Measurements from ENCODE around the gene TUB. TPM values are rescaled to one million over a fixed set of nuclear protein-coding genes. Genes with fewer than 3 reads are reported as not detected.

The TUB gene
- total RNA-seq, 1 donor from 2014 or later: 14.3 TPM

DNA sequence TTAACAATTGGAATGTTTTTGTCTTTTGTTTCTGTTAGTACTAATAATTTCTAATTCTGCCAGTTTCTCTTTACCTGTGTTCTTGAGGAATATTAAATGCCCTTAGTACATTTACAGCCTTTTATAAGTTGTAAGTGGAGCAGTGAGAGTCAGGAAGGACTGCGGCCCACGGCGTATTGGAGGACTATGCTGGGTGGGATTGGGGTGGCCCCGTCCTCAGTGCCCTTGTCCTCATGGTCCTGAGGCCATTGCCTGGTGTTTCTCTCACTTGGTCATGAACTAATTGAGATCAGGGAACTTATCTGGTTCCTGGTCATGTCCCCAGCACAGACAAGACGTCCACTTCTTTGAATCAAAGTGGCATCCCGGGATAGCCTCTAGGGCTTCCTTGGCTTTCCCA, 3.3 kb downstream of the TUB start:
- no peaks in the 10 kb centered on the region for H3K27me3 Mint-ChIP-seq (ENCODE audit: low read depth)
- peaks cover 30% of the 10 kb centered on the region for H3K4me1 Mint-ChIP-seq (ENCODE audit: low read depth)
- H3K4me3 Mint-ChIP-seq (ENCODE audit: unreplicated experiment): no peak overlapping the region
- no peak overlapping the region for H3K27ac Mint-ChIP-seq (ENCODE audit: unreplicated experiment)
- H3K36me3 Mint-ChIP-seq (ENCODE audit: low read depth): no peaks in the 10 kb centered on the region
- DNase-seq (ENCODE audit: low spot score): peak; percentile 77
- no peaks in the 10 kb centered on the region for H3K9me3 Mint-ChIP-seq (ENCODE audit: low read depth)
- TF ChIP-seq, protein P1, sequence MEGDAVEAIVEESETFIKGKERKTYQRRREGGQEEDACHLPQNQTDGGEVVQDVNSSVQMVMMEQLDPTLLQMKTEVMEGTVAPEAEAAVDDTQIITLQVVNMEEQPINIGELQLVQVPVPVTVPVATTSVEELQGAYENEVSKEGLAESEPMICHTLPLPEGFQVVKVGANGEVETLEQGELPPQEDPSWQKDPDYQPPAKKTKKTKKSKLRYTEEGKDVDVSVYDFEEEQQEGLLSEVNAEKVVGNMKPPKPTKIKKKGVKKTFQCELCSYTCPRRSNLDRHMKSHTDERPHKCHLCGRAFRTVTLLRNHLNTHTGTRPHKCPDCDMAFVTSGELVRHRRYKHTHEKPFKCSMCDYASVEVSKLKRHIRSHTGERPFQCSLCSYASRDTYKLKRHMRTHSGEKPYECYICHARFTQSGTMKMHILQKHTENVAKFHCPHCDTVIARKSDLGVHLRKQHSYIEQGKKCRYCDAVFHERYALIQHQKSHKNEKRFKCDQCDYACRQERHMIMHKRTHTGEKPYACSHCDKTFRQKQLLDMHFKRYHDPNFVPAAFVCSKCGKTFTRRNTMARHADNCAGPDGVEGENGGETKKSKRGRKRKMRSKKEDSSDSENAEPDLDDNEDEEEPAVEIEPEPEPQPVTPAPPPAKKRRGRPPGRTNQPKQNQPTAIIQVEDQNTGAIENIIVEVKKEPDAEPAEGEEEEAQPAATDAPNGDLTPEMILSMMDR (IDR thresholded peaks at IDR 0.05): no peak

DNA sequence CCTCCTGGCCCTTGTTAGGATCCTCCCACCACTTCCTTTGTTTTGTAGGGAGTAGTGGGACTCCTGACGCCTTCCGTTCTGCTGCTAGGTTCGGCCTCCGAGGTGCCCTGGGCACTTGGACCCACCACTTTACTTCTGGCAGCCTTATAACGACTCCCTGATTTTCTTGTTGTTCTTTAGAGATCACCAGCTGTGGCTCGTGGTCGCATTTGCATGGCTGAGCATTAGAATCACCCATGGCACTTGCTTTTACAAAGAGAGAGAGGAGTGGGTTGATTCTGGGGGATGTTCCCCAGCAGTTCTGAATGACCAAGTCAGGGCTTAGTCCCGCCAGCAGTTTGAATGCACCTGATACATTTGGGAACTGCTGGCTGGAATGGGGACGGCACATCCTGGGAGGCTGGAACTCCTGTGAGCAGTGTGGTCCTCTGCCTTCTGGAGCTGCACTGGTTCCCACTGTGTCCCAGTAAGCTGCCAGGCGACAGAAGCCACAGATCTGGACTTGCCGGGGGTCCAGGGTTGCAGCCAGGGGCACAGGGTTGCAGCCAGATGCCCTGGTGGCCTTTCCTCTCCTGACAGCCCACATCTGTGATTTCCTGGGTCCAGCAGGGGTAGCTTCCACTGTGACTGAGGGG, 4.1 kb downstream of the TUB start:
- H3K27me3 Mint-ChIP-seq (ENCODE audit: low read depth): no peaks in the 10 kb centered on the region
- H3K4me3 Mint-ChIP-seq (ENCODE audit: unreplicated experiment): no peak overlapping the region
- H3K9me3 Mint-ChIP-seq (ENCODE audit: low read depth): no peaks in the 10 kb centered on the region
- TF ChIP-seq, protein P1 (IDR thresholded peaks at IDR 0.05): no peak
- DNase-seq (ENCODE audit: low spot score): peak; percentile 59
- peaks cover 30% of the 10 kb centered on the region for H3K4me1 Mint-ChIP-seq (ENCODE audit: low read depth)
- H3K36me3 Mint-ChIP-seq (ENCODE audit: low read depth): no peaks in the 10 kb centered on the region
- H3K27ac Mint-ChIP-seq (ENCODE audit: unreplicated experiment): no peak overlapping the region

DNA sequence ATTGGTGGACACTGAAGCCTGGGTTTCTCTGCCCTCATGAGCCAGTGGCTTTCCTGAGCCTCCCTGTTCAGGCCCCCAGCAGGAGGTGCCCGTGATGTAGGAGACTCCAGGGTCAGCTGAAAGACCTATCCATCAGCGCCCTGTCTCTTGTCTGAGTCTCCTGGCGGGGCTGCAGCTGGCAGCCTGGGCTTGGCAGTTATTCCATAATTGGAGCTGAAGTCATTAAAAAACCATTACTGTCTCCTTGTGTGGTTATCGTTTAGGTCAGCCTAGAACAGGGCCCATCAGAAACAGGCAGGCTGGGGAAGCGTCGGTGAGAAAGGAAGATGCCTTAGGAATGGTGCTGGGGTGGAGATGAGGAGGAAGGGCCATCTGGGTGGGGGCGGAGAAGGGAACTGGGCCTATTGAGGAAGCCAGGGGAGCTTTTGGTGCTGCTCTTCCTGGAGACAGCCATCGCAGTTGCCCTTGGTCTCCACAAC, 5.0 kb downstream of the TUB start:
- Mint-ChIP-seq H3K27ac (ENCODE audit: unreplicated experiment) (no peak overlapping the region), H3K36me3 (ENCODE audit: low read depth) (no peaks in the 10 kb centered on the region), H3K4me1 (ENCODE audit: low read depth) (peaks cover 25% of the 10 kb centered on the region), H3K9me3 (ENCODE audit: low read depth) (no peaks in the 10 kb centered on the region), H3K4me3 (ENCODE audit: unreplicated experiment) (no peak overlapping the region), H3K27me3 (ENCODE audit: low read depth) (no peaks in the 10 kb centered on the region)
- peak; percentile 63 for DNase-seq (ENCODE audit: low spot score)
- TF ChIP-seq, protein P1 (IDR thresholded peaks at IDR 0.05): no peak

DNA sequence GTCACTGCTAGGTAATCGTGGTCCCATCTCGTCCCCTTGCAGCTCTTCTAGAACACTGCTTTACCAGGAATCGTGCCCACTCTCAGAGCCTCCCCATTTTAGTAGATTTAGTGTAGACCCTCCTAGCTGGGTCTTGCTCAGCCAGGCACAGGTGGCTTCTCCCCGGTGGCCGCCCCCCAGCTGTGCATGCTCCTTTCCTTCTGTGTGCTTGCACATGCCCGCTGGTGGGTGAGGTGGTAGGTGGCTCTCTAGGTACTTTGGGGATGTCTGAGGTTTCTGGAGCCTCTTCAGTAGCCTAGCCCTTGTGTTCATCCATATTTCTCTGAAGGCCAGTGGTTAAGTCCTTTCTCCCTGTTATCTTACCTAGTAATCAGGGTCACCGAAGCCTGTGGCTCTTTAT, 5.6 kb downstream of the TUB start:
- Mint-ChIP-seq H3K36me3 (ENCODE audit: low read depth) (no peaks in the 10 kb centered on the region), H3K4me1 (ENCODE audit: low read depth) (peaks cover 25% of the 10 kb centered on the region), H3K27me3 (ENCODE audit: low read depth) (no peaks in the 10 kb centered on the region), H3K4me3 (ENCODE audit: unreplicated experiment) (no peak overlapping the region), H3K9me3 (ENCODE audit: low read depth) (no peaks in the 10 kb centered on the region), H3K27ac (ENCODE audit: unreplicated experiment) (no peak overlapping the region)
- TF ChIP-seq, protein P1 (IDR thresholded peaks at IDR 0.05): no peak
- peak; percentile 54 for DNase-seq (ENCODE audit: low spot score)

DNA sequence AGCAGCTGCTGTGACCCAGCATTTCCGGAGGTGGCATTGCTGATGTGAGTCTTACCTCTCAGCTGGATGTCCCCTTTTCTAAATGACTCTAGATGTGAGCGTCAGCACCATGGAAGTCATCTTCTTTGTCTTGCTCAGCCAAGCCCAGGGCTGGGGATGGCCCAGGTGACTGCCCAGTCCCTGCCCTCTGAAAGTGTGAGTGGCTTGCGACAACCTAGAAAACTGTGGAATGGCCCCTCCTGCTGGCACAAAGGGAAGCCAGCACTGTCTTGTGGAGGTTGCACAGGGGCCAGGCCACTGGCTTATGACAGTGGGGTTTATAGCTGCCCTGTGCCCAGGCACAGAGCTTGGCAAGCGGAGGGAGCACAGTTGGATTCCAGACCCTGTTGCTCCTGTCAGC, 6.2 kb downstream of the TUB start:
- DNase-seq (ENCODE audit: low spot score): no peak
- no peak overlapping the region for H3K27ac Mint-ChIP-seq (ENCODE audit: unreplicated experiment)
- no peaks in the 10 kb centered on the region for H3K36me3 Mint-ChIP-seq (ENCODE audit: low read depth)
- TF ChIP-seq, protein P1 (IDR thresholded peaks at IDR 0.05): peak; percentile 56
- H3K27me3 Mint-ChIP-seq (ENCODE audit: low read depth): no peaks in the 10 kb centered on the region
- peaks cover 19% of the 10 kb centered on the region for H3K4me1 Mint-ChIP-seq (ENCODE audit: low read depth)
- no peak overlapping the region for H3K4me3 Mint-ChIP-seq (ENCODE audit: unreplicated experiment)
- no peaks in the 10 kb centered on the region for H3K9me3 Mint-ChIP-seq (ENCODE audit: low read depth)

Data from chondrocyte (in vitro differentiated cells).